ENCODE results near the gene SYVN1. TPM values are rescaled to one million over a fixed set of nuclear protein-coding genes. Genes with fewer than 3 reads are reported as not detected.

SYVN1 gene
- polyA plus RNA-seq, 1 of the 3 experiments (the other 2 are of a cell fraction): 31.9 TPM

GRCh38 chr11:65111744-65112545 lies 22.4 kb downstream of the SYVN1 start, which contains the start of gene TM7SF2:
TM7SF2 (plus strand) TSS chr11:65111872; CDS start chr11:65112016, 144 bp downstream.
- Histone ChIP-seq H3K27me3 (ENCODE audit: insufficient read depth) (no peaks in the 10 kb centered on the region), H3K4me3 (ENCODE audit: low read depth in 2 of 2, low read length in 1 of 2) (peak within 1 kb of the TSS; percentile 64 to 83), H3K9me2 (no peaks in the 10 kb centered on the region), H3F3A (replicated peaks; ENCODE audit: insufficient read depth) (peaks cover 13% of the 10 kb centered on the region), H3K9me3 (no peaks in the 10 kb centered on the region), H2AFZ (ENCODE audit: low read depth) (no peak within 1 kb of the TSS), H3K4me2 (peak within 1 kb of the TSS; percentile 93), H3K36me3 (replicated peaks in 1 of 2; ENCODE audit: control insufficient read depth in 1 of 2, insufficient read depth in 2 of 2, low read length in 1 of 2) (peaks cover 7 to 31% of the 10 kb centered on the region in 2 experiments), H3K9ac (peak within 1 kb of the TSS; percentile 38), H3K27ac (ENCODE audit: low read depth in 2 of 2, low read length in 1 of 2) (peak within 1 kb of the TSS in 1 of 2 experiments; percentile 89; a peak in 2 of 4 replicates), H3K79me2 (ENCODE audit: insufficient read depth) (peaks cover 16% of the 10 kb centered on the region), H3K4me1 (ENCODE audit: control insufficient read depth in 1 of 2, insufficient read depth in 2 of 2, low read depth in 1 of 2, low read length in 1 of 2) (peaks cover 14 to 52% of the 10 kb centered on the region in 2 experiments; a peak in 3 of 4 replicates), H4K20me1 (ENCODE audit: insufficient read depth) (peaks cover 6% of the 10 kb centered on the region; the same call in 1 of the 2 replicates)
- POLR2A ChIA-PET: interaction anchor here (0.6 to 4.1 kb wide), 13 partner anchors 9 to 230 kb away, joined by 3 to 27 read pairs (median 4); partner anchors contain the start of genes ARL2, FAU and MRPL49
- CTCF ChIA-PET: interaction anchor here (0.6 to 6.1 kb wide), 37 partner anchors 9 to 799 kb away, joined by 3 to 150 read pairs (median 3); partner anchors contain the start of genes ARL2, CAPN1, FAU and MRPL49
- 1% methylated on average over 17 of the region's 64 CpGs for WGBS (ENCODE audit: low lambda C conversion rate)
- TF ChIP-seq GABPA (IDR thresholded peaks at IDR 0.05; ENCODE audit: low read depth): no peak
- no peak for TF ChIP-seq ZBTB33 (IDR thresholded peaks at IDR 0.05; ENCODE audit: borderline replicate concordance, low read depth)
- no peak for TF ChIP-seq YY1 (IDR thresholded peaks at IDR 0.05; ENCODE audit: low read depth)
- TF ChIP-seq RFX5 (IDR thresholded peaks at IDR 0.05; ENCODE audit: low read length): peak; percentile 72
- no peak for TF ChIP-seq CHD2 (IDR thresholded peaks at IDR 0.05; ENCODE audit: low read length, partially characterized antibody)
- no peak; the same call in 1 of the 2 replicates for TF ChIP-seq PBX3 (IDR thresholded peaks at IDR 0.05)
- 0 out of 2 replicates have a peak, but pooled peaks have one; percentile 6 for TF ChIP-seq REST (IDR thresholded peaks at IDR 0.05; ENCODE audit: low read depth, low read length)
- no peak for TF ChIP-seq JUND (IDR thresholded peaks at IDR 0.05)
- no peak for TF ChIP-seq TEAD4 (IDR thresholded peaks at IDR 0.05; ENCODE audit: borderline replicate concordance, insufficient read depth)
- TF ChIP-seq TCF12 (IDR thresholded peaks at IDR 0.05): peak; percentile 6; the same call in 1 of the 2 replicates
- TF ChIP-seq GATA2 (CRISPR knock-in tag; IDR thresholded peaks at IDR 0.05): no peak
- peak; percentile 99 for TF ChIP-seq POLR2AphosphoS5 (IDR thresholded peaks at IDR 0.05; ENCODE audit: low read depth, low read length)
- TF ChIP-seq TAF1 (IDR thresholded peaks at IDR 0.05; ENCODE audit: borderline replicate concordance, low read depth, low read length): peak; percentile 89
- peak; percentile 18; the same call in 1 of the 2 replicates for TF ChIP-seq IRF3 (IDR thresholded peaks at IDR 0.05; ENCODE audit: low read depth, low read length)
- no peak for TF ChIP-seq RXRA (IDR thresholded peaks at IDR 0.05; ENCODE audit: borderline replicate concordance, low read depth)
- TF ChIP-seq EZH2phosphoT487 (IDR thresholded peaks at IDR 0.05; ENCODE audit: borderline replicate concordance, low read depth): no peak
- no peak for TF ChIP-seq FOSL2 (IDR thresholded peaks at IDR 0.05; ENCODE audit: borderline replicate concordance, low read depth)
- 0 out of 2 replicates have a peak, but pooled peaks have one; percentile 7 for TF ChIP-seq ELF1 (IDR thresholded peaks at IDR 0.05)
- TF ChIP-seq MAX (IDR thresholded peaks at IDR 0.05; ENCODE audit: low read depth): 0 out of 2 replicates have a peak, but pooled peaks have one; percentile 32
- no peak; the same call in 1 of the 2 replicates for TF ChIP-seq SIN3A (IDR thresholded peaks at IDR 0.05; ENCODE audit: borderline replicate concordance, low read depth, low read length)
- no peak for TF ChIP-seq CTCF (IDR thresholded peaks at IDR 0.05)
- peak; percentile 98 for DNase-seq
